ENCODE measurements around the gene SNRPB2. TPM values are rescaled to one million over a fixed set of nuclear protein-coding genes. Genes with fewer than 3 reads are reported as not detected.

Gene SNRPB2
- total RNA-seq, result 100 to 1,000 TPM in 1 of 2 experiments, 10 to 100 TPM in 1; 88.7 to 110 TPM

DNA sequence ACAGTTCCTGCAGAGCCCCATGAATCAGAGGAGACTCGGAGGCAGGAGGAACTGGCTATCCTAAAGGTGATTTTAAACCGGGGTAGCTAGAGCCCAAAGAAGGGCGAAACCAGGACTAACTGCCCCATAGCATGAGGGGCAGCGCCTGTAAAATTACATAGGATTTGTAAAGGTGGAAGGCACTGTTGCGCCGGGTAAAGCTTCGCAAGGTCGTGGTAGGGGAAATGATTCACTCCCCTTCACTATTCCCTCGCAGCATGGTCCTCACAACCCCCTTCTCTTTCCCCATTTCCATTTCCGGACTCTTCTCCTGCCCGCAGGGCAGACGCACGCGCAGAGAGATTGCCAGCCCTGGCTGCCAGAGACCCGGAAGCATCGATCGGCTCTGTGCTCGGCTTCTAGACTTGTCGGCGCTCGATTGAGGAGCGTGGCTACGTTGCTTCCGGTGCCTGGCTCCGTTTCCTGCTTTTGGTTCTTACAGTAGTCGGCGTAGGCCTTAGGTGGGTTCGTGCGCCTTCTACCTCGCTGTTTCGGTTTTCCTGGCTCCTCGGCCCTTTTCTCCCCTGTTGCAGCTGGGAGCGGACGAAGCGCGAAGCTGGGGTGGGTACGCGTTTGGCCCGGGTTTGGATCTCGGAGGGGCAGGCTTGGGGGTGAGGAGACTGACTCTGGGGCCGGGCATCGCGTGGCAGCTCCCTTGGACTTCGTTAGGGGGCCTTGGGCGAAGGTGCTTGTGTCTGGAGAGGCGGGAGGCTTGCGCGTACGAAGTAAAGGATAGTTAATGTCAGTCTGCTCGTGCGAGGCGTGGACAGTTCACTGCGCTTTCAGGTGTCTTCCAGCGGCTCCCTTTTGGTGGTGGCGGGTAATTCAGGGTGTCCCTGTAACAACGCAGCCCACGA, at the start of gene SNRPB2:
SNRPB2 (plus strand) TSS at position 462 of the 896 bp plus-strand sequence. CDS start 1,677 bp downstream, outside the sequence.
- peak within 1 kb of the TSS; percentile 98 for H3K4me3 Mint-ChIP-seq
- peaks cover 48% of the 10 kb centered on the region for H3K36me3 Mint-ChIP-seq (ENCODE audit: low read depth)
- peak; percentile 95 for DNase-seq
- peak within 1 kb of the TSS; percentile 99 for H3K27ac Mint-ChIP-seq
- H3K9me3 Mint-ChIP-seq, result peaks cover 7% of the 10 kb centered on the region
- peaks cover 50% of the 10 kb centered on the region for H3K4me1 Mint-ChIP-seq
- POLR2A ChIA-PET, result no interaction called here
- CTCF ChIA-PET, result interaction anchor here (1.1 to 1.7 kb wide), 2 partner anchors 10 to 38 kb away, joined by 3 read pairs; no protein-coding TSS in a partner anchor
- peaks cover 14% of the 10 kb centered on the region for H3K27me3 Mint-ChIP-seq

DNA sequence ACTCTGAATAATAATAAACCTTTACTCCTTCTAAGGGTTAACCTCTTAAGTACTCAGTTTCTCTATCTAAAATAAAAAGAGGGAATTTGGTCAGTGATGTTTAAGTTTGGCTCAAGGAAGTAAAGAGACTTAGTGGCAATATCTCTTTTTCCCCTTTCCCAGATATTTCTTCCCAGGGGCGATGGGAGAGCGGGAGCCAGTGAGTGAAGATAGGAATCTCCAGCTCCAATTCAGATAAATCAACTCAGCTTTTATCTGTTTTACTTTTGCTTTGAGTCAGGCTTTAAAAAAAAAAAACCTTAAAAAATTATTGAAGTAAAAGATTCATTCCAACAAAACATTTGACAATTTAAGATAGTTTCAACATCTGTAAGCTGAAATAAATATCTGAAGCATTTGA, 45.4 kb upstream of the SNRPB2 start:
- no peaks in the 10 kb centered on the region for H3K4me1 Mint-ChIP-seq
- no peak for DNase-seq
- peaks cover 2% of the 10 kb centered on the region for H3K27me3 Mint-ChIP-seq
- no peak overlapping the region for H3K27ac Mint-ChIP-seq
- no peak overlapping the region for H3K4me3 Mint-ChIP-seq
- no peaks in the 10 kb centered on the region for H3K9me3 Mint-ChIP-seq
- CTCF ChIA-PET, result interaction anchor here (0.5 kb wide), 1 partner anchor 66 kb away, joined by 3 read pairs; no protein-coding TSS in a partner anchor
- H3K36me3 Mint-ChIP-seq (ENCODE audit: low read depth), result no peaks in the 10 kb centered on the region
- POLR2A ChIA-PET, result no interaction called here

DNA sequence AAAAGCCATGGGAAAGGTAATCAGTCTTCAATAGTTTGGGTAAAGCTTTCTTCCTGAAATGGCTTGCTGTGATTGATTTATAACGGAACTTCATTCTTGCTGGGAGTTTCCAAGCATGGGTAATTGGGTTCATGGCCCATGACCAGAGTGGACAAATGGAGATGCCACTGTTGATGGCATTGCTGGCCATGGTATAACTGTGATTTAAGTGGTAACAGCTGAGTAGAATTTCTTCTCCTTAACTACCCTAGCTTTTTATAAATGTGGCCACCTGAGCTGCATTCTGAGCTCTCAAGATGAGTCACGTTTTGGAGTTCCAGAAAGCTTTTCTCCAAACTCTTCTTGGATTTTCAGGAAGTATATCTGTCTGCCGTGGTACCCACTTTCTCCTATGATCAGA, 39.9 kb upstream of the SNRPB2 start:
- Mint-ChIP-seq H3K36me3 (ENCODE audit: low read depth) (no peaks in the 10 kb centered on the region), H3K4me3 (no peak overlapping the region), H3K27me3 (peaks cover 13% of the 10 kb centered on the region), H3K27ac (no peak overlapping the region), H3K4me1 (peaks cover 5% of the 10 kb centered on the region), H3K9me3 (no peaks in the 10 kb centered on the region)
- POLR2A ChIA-PET, result no interaction called here
- DNase-seq, result no peak
- CTCF ChIA-PET, result no interaction called here

DNA sequence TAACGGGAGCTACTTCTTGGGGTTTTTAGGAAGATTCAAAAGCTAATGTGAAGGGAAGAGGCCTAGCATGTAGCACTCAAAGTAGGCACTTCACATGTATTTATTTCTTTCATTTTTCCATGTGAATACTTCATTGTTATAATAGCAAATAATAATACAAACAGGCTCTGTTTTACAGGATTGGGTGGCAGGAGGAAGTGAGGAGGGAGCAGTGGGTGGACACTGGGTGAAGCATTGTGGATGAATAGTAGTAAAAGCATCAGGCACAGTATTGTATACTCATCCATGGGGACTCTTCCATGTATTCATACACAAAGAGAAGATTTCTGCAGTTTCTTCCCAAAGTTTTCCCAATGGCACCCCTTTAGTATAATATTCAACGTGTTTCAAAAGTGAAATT, 38.4 kb upstream of the SNRPB2 start:
- no peaks in the 10 kb centered on the region for H3K9me3 Mint-ChIP-seq
- POLR2A ChIA-PET, result no interaction called here
- CTCF ChIA-PET, result no interaction called here

DNA sequence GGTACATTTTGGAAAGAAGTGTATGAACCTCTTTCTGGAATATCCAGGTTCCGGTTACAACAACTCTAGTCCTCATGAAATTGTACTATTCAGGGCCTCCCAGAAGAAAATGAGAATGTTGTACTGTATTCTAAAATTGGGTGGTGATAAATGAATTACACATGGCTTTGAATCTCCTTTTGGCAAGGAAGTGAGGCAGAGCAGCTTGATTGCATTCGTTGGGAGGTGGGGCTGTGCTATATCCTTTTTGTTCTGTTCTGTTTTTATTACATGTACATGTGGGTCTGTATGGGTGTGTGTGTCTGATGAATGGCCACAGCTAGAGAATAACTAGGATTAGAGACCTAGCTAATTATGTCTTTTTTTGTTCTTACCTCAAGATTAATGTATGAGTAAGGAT, 37.8 kb upstream of the SNRPB2 start:
- Mint-ChIP-seq H3K27ac (no peak overlapping the region), H3K4me1 (peaks cover 5% of the 10 kb centered on the region), H3K27me3 (peaks cover 24% of the 10 kb centered on the region), H3K9me3 (no peaks in the 10 kb centered on the region), H3K4me3 (no peak overlapping the region), H3K36me3 (ENCODE audit: low read depth) (no peaks in the 10 kb centered on the region)
- no peak for DNase-seq
- ChIA-PET CTCF (no interaction called here), POLR2A (no interaction called here)

More for the DNA sequence above, 38.4 kb upstream of the SNRPB2 start:
- Mint-ChIP-seq H3K27ac (no peak overlapping the region), H3K4me3 (no peak overlapping the region), H3K36me3 (ENCODE audit: low read depth) (no peaks in the 10 kb centered on the region), H3K27me3 (peaks cover 20% of the 10 kb centered on the region), H3K4me1 (peaks cover 5% of the 10 kb centered on the region)
- DNase-seq, result no peak

DNA sequence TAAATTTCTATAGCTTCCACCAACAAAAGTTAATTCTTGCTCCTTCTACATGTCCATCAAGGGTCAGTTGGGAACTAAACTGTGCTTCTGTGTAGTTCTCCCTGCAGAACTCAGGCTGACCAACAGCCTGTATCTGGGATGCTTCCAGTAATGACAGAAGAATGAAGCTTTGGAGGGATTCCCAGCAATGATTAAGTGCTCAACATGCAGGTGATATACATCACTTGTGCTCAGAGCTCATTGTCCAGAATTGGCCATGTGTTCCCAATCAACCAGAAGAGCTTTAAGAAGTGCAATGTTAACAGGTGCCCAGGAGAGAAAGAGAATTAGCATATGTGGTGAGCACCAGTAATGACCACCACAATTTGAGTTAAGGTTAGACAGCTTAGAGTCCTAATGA, 37.4 kb upstream of the SNRPB2 start:
- Mint-ChIP-seq H3K36me3 (ENCODE audit: low read depth) (no peaks in the 10 kb centered on the region), H3K4me3 (no peak overlapping the region), H3K4me1 (peaks cover 5% of the 10 kb centered on the region), H3K27ac (no peak overlapping the region), H3K9me3 (no peaks in the 10 kb centered on the region), H3K27me3 (peaks cover 25% of the 10 kb centered on the region)
- CTCF ChIA-PET, result no interaction called here
- POLR2A ChIA-PET, result no interaction called here
- DNase-seq, result no peak

DNA sequence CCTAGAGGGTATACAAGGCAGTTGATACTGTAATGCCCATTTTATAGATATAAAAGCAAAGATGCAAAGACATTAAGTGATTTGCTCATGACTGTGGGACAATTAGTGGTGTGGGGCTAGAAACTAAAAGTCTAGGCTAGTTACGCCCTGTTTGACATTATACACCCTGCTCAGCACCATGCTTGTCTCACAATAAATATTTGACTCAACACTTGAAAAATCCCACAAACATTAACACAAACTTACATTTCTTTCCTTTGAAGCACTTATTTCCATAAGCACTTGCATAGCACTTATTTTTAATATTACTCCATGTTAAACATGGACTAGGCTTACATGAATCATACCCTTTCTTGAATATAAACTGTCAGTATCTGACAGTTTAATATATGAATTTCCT, 36.5 kb upstream of the SNRPB2 start:
- Mint-ChIP-seq H3K9me3 (no peaks in the 10 kb centered on the region), H3K4me1 (peaks cover 5% of the 10 kb centered on the region), H3K36me3 (ENCODE audit: low read depth) (no peaks in the 10 kb centered on the region), H3K27me3 (peaks cover 28% of the 10 kb centered on the region), H3K4me3 (no peak overlapping the region), H3K27ac (no peak overlapping the region)
- ChIA-PET CTCF (interaction anchor here (0.6 kb wide), 1 partner anchor 325 kb away, joined by 3 read pairs; no protein-coding TSS in a partner anchor), POLR2A (no interaction called here)
- no peak for DNase-seq

DNA sequence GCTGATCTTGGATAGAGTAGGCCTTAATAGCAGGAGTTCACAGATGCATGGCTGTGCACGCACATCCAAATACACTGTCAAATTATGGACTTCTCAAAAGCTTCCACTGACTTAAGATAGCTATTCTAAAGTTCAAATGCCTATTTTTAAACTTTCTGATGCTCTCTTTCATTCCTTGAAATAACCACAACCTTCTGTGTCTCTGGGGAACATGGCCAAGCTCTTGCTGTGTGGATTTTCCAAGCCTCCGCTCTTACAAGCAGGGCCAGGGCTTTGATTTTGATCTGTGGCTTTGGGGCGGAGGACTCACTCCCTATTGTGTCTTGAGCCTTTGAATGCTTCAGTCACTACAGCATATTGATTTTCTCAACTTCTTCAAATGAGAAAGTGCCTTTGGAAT, 35.7 kb upstream of the SNRPB2 start:
- Mint-ChIP-seq H3K4me1 (peaks cover 5% of the 10 kb centered on the region), H3K9me3 (no peaks in the 10 kb centered on the region), H3K27me3 (peaks cover 28% of the 10 kb centered on the region), H3K4me3 (no peak overlapping the region), H3K27ac (no peak overlapping the region), H3K36me3 (ENCODE audit: low read depth) (no peaks in the 10 kb centered on the region)
- ChIA-PET POLR2A (no interaction called here), CTCF (no interaction called here)
- no peak for DNase-seq

DNA sequence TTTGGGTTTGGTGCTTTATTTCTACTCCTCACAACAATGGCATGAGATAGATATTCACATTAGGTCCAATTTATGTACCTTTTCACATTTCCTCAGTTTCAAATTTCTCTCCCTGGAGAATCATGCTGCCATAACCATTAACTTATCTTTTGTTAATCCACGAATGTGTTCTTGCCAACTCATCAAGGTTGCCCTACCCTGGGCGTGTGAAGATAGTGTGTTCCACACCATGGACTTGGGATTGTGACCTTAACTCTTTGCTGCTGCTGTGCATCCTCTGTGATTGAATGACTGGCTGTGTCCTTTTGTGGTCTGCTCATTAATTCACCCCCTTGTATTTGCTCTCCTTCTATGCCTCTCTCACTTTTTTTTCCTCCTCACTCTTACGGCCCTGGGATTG, 34.2 kb upstream of the SNRPB2 start:
- CTCF ChIA-PET, result no interaction called here
- Mint-ChIP-seq H3K4me3 (no peak overlapping the region), H3K36me3 (ENCODE audit: low read depth) (no peaks in the 10 kb centered on the region), H3K9me3 (no peaks in the 10 kb centered on the region), H3K27ac (no peak overlapping the region), H3K4me1 (peaks cover 5% of the 10 kb centered on the region), H3K27me3 (peaks cover 26% of the 10 kb centered on the region)
- POLR2A ChIA-PET, result no interaction called here
- DNase-seq, result no peak

DNA sequence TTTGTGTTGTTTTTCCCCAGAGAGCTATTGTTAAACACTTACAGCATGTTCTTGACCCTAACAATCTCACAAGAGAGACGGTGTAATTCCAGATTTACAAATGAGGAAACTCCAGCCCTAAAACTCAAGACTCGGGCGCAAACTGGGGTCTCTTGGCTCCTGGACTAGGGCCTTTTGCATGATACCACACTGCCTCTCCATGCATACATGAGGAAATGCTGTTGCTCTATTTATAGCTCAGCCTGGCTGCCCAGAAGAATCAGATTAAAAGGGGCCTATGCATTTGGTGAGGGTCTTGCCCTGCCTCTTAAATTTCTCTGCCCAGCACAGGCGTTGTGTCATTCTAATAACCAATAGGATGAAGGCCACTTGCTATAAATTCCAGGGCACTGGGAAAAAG, 30.5 kb upstream of the SNRPB2 start:
- Mint-ChIP-seq H3K4me1 (peaks cover 2% of the 10 kb centered on the region), H3K36me3 (ENCODE audit: low read depth) (no peaks in the 10 kb centered on the region), H3K9me3 (no peaks in the 10 kb centered on the region), H3K27me3 (peaks cover 21% of the 10 kb centered on the region), H3K4me3 (no peak overlapping the region), H3K27ac (no peak overlapping the region)
- POLR2A ChIA-PET, result no interaction called here
- no peak for DNase-seq
- CTCF ChIA-PET, result interaction anchor here (1.7 kb wide), 1 partner anchor 122 kb away, joined by 3 read pairs; no protein-coding TSS in a partner anchor

DNA sequence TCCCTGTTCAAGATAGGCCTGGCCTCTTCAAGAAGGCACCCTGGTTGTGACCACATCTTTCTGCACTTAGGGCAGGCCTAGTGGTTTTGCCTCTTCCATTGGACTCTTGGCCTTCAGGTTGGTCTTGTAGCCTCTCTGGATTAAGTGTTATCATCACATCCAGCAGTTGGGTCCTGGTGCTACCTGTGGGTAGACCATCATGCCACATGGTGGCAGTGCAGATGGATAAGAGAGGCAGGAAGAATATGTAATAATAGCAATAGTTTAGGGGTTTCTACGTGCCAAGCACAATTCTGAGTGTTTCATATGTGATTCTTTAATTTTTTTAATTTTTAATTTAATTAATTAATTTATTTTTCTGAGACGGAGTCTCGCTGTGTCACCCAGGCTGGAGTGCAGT, 28.5 kb upstream of the SNRPB2 start:
- Mint-ChIP-seq H3K27me3 (peaks cover 11% of the 10 kb centered on the region), H3K36me3 (ENCODE audit: low read depth) (peaks cover 3% of the 10 kb centered on the region), H3K27ac (no peak overlapping the region), H3K4me3 (no peak overlapping the region), H3K4me1 (peaks cover 2% of the 10 kb centered on the region), H3K9me3 (peaks cover 7% of the 10 kb centered on the region)
- CTCF ChIA-PET, result no interaction called here
- DNase-seq, result peak; percentile 50
- POLR2A ChIA-PET, result no interaction called here

DNA sequence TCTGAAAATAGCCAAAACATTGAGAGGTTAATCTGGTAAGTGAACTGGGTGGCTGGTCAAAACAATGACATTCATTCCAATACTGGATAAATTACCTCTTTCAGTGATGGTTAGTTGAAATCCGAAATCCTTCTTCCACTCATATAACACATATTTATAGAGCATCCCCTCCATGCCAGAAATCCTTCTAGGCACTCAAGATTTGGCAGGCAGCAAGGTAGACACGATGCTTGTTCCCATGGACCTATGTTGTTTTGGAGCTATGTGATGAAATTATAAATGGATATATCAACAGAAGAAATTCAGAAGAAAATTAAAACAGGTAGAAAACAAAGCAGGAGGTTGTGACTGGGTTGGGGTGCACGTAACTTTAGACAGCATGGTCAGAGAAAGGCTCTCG, 26.3 kb upstream of the SNRPB2 start:
- peaks cover 20% of the 10 kb centered on the region for H3K36me3 Mint-ChIP-seq (ENCODE audit: low read depth)
- H3K9me3 Mint-ChIP-seq, result peaks cover 22% of the 10 kb centered on the region
- POLR2A ChIA-PET, result no interaction called here
- H3K4me3 Mint-ChIP-seq, result no peak overlapping the region
- H3K27me3 Mint-ChIP-seq, result no peaks in the 10 kb centered on the region
- CTCF ChIA-PET, result no interaction called here
- H3K4me1 Mint-ChIP-seq, result peaks cover 14% of the 10 kb centered on the region
- no peak for DNase-seq
- no peak overlapping the region for H3K27ac Mint-ChIP-seq

DNA sequence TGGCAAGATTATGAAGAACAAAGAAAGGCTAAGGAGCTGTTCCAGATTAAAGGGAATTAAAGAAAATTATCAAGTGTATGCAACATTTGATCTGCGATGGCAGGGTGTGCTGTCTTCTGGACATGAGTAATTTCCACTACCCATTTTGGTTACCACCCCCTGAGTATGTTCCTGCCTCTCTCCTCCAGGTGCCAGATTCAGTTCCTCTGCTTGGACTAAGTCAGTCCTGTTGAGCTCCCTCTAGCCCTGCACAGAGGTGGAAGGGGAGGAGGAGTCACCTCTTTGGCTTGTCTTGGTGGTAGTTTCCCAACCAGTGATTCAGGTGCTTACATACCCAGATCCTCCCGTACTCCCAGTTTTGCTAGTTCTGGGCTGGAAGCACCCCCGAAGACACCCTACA, 22.2 kb upstream of the SNRPB2 start:
- Mint-ChIP-seq H3K4me3 (no peak overlapping the region), H3K27ac (no peak overlapping the region), H3K27me3 (peaks cover 8% of the 10 kb centered on the region), H3K9me3 (peaks cover 22% of the 10 kb centered on the region), H3K4me1 (peaks cover 35% of the 10 kb centered on the region), H3K36me3 (ENCODE audit: low read depth) (peaks cover 24% of the 10 kb centered on the region)
- ChIA-PET CTCF (no interaction called here), POLR2A (no interaction called here)
- DNase-seq, result no peak

DNA sequence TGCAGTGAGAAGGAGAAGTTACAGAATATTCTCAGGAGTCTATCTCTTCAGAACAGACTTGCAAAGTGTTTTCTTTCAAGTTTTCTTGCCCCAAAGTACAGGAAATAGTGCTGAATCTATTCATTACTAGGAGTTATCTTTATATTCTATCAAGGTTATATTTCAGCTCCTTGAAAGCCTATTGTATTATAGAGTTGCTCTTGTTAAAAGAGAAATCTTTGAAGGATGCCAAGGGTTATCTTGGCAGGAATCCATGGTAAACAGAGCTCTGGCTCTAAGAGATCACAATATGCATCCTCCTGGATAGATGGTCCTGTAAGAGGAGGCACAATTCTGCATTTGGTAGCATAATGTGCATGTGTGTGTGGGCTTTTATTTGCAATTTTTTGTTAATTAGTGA, 21.2 kb upstream of the SNRPB2 start:
- CTCF ChIA-PET, result no interaction called here
- H3K27ac Mint-ChIP-seq, result peak overlapping the region; percentile 66

More for the DNA sequence above, 21.2 kb upstream of the SNRPB2 start:
- peaks cover 35% of the 10 kb centered on the region for H3K4me1 Mint-ChIP-seq
- POLR2A ChIA-PET, result no interaction called here
- peaks cover 22% of the 10 kb centered on the region for H3K9me3 Mint-ChIP-seq
- peak overlapping the region; percentile 34 for H3K4me3 Mint-ChIP-seq
- peaks cover 24% of the 10 kb centered on the region for H3K36me3 Mint-ChIP-seq (ENCODE audit: low read depth)
- no peak for DNase-seq
- H3K27me3 Mint-ChIP-seq, result peaks cover 10% of the 10 kb centered on the region

Data from activated CD4-positive, alpha-beta T cell treated with anti-CD3 and anti-CD28 coated beads, Interleukin-2, amount 10 ng/mL, durations not matched to agents 7 days and 5 days (primary cell).